Left kidney (tissue), 2 donors: ENCODE measurements around the gene TRIM59. TPM values are rescaled to one million over a fixed set of nuclear protein-coding genes. Genes with fewer than 3 reads are reported as not detected.

Source experiments
- DNase-seq: peaks from one replicate; pipeline ENCODE4 v3.0.0-alpha.2; 2013
- polyA plus RNA-seq: library from polyadenylated mRNA; unstranded; fragments of 120-200 nt; gene quantifications from one replicate; pipeline ENCODE4 v1.2.1, GENCODE V29; 2013; ENCODE audit not compliant: insufficient read length

The TRIM59 gene
- polyA plus RNA-seq, 1 donor = 25.9 TPM

DNA sequence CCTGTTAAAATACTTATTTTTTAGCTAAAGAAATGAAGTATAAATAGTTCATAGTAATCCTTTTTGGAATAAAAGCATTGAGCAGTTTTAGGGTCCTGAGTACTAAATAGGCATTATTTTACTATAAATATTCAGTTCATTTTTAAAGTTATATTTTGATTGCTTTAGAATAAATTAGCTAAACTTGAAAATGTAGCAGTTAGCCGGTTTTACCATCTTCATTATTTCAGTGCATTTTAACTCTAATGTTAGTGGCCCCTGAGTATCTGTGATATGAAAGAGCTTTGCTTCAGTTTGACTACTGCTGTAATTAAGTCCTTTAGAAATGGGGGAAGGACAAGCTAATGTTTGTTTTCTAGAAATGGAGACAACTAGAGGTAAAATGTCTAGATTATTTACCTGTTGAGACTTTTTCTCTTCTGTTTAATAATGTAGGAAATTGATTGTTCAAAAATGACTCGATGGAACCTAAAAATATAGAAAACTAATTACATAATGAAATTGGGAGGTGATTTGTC lies 46.5 kb downstream of the TRIM59 start:
- DNase-seq = no peak

DNA sequence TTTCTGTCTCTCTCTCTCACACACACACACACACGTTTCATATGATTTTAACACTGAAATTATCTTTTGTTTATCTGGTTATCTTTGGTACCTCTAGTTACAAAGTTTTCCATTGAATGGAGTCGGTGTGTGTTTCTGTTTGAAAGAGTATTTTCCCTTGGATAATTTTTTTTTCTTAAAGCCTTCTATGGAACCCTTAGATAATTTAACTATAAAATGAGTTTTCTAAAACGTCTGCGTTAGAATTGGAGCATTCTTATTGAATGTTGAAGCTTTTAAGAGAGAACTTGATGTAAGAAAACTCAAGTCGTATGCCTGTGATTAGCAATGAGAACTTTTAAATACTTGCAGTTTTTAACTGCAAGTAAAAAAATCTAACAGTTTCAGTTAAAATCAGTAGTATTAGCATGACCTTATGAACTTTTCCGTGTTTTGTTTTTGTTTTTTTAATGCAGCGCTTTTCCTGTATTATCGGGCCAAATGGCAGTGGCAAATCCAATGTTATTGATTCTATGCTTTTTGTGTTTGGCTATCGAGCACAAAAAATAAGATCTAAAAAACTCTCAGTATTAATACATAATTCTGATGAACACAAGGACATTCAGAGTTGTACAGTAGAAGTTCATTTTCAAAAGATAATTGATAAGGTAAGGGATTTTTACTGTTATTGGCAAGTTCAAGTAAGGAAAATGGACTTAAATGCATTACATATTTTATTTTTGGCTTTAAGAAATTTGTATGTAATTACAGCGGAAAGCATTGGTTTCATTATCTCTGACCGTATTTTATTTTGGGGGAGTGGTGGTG lies 47.2 kb downstream of the TRIM59 start:
- DNase-seq = no peak

- peak; percentile 50 for DNase-seq
Observed at GRCh38 chr3:160401291-160402095, 48.1 kb downstream of the TRIM59 start.

GRCh38 chr3:160400702-160401150 lies 48.9 kb downstream of the TRIM59 start:
- DNase-seq = no peak

GRCh38 chr3:160400030-160400701 lies 49.4 kb downstream of the TRIM59 start:
- DNase-seq = no peak

DNA sequence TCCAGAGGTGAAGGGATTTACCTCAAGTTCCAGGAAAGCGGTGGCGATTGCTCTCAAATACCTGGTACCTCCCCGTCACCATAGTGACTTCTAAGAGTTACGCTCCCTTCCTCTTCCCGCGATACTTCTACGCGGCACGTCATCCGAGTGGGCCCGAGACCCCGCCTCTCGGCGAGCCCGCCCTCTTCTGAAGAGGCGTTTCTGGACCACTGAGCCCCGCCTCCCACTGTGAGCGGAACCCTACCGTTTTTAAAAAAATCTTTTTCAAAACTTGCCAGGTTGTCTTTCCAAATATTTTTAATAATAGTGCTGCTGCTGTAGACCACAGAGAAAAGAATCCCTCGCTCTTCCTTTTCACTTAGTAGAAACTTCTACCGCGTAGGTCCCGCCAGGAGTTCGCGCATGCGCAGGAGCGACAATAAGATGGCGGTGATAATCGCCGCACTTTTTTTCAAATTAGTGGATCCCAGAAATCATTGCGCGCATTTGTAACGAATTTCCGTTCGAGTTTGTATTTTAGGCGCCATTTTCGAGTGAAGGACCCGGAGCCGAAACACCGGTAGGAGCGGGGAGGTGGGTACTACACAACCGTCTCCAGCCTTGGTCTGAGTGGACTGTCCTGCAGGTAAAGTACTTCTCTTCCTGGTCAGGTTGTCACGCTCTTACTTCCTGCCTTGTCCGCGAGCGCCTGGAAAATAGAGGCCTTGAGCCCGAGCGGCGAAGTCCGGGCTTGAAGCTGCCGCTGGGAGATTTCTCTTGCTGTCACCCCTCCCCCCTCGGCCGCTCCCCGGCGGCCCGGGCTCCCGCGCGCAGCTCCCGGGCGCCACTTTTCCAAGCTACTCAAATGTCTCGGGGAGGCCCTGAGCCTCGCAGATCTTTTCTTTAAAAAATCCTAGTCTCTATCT lies 50.2 kb downstream of the TRIM59 start, which contains the start of the genes IFT80 and SMC4:
Gene IFT80, minus strand, starts transcription at position 101 of the 905 bp plus-strand sequence. CDS start 14,625 bp downstream, outside the sequence.
Gene SMC4, plus strand, starts transcription at position 526 of the 905 bp plus-strand sequence. CDS start 1,177 bp downstream, outside the sequence.
- DNase-seq = peak; percentile 95

DNA sequence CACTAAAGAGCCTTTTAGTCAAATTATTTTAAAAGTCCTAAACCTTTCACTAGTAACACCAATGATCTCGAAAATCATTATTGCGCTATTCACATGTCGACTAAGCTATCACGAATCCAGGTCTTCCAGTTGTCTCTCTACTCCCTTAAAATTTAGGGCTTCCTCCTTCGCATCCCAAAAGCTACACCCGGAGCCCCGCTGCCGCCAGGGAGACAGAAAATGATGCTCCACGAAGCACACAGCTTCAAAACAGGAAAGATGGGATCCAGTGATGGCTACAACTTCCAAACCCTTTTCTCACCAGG lies 50.8 kb downstream of the TRIM59 start:
- DNase-seq = no peak

DNA sequence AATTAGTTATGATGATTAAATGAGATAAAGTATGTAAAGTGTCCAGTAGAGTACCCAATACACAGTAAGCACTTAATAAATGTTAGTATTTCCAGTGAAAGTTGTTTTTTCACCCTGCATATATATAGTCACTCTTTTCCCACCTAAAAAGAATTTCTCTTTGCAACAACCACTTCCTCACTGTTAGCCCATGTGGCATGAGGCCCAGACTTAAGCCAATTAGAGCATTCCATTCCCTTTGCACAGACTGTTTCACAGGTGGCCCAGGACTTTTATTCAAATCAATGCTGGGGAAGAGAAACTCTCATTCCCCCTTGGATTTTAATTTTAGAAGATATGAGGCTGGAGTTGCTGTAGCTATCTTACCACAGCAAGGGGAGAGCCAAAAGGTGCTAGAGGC lies 54.3 kb downstream of the TRIM59 start:
- no peak for DNase-seq

- no peak for DNase-seq
Observed at GRCh38 chr3:160394009-160394392, 55.6 kb downstream of the TRIM59 start.

GRCh38 chr3:160393346-160394008 lies 56.1 kb downstream of the TRIM59 start:
- no peak for DNase-seq

GRCh38 chr3:160392798-160393197 lies 56.8 kb downstream of the TRIM59 start:
- DNase-seq = no peak

GRCh38 chr3:160390565-160391138 lies 58.9 kb downstream of the TRIM59 start:
- no peak for DNase-seq

Other genes with a start within 250 kb of the TRIM59 start
- gene C3orf80, start 224.4 kb downstream of the TRIM59 start, polyA plus RNA-seq = 0.45 TPM
- 80.0 TPM for gene IFT80, start 50.6 kb downstream of the TRIM59 start, polyA plus RNA-seq
- gene SMC4, start 50.1 kb downstream of the TRIM59 start, polyA plus RNA-seq = 169 TPM
- gene KPNA4, start 115.8 kb upstream of the TRIM59 start, polyA plus RNA-seq = 80.9 TPM
- 0.35 TPM for gene ARL14, start 227.4 kb upstream of the TRIM59 start, polyA plus RNA-seq